K562 (cell line): ENCODE results near the gene NUP133. TPM values are rescaled to one million over a fixed set of nuclear protein-coding genes. Genes with fewer than 3 reads are reported as not detected.
A peak's percentile ranks its signal among the peaks of the same experiment; 100 is the strongest.

ENCODE experiments used
- ATAC-seq: fragments of 200-7000 bp; cut with Tn5 transposase; 3 replicates; pipeline ENCODE4 v1.9.1; 2020; ENCODE audit warnings: moderate library complexity
- BruUV-seq: library from RNA; stranded (reverse); fragments of 400-500 nt; replicated peaks from 2 replicates; lab custom pipeline; 2021; lab: Mats Ljungman, UMichigan
- CTCF ChIA-PET: fragments of 300-600 bp; formaldehyde crosslinking; extraction: SDS; loops from one replicate; lab custom pipeline; 2021; ENCODE audit warnings: low intra/inter-chr PET ratio; lab: Yijun Ruan, JAX
- POLR2A ChIA-PET: fragments of 300-600, 350-650 bp; sonication (Branson Sonifier 250); formaldehyde crosslinking; extraction: SDS; loops from one replicate; lab custom pipeline; 2021; ENCODE audit warnings: antibody characterized with exemption, inconsistent platforms; lab: Yijun Ruan, JAX
- DNase-seq, 4 experiments: peaks; one replicate each; pipeline versions ENCODE4 v3.0.0 to v3.0.0-alpha.2; 2011 to 2018; ENCODE audit warnings: low spot score in 3 of 4, mixed read lengths in 3 of 4; ENCODE audit errors: extremely low read depth in 1 of 4
- FAIRE-seq: peaks from 2 replicates; lab custom pipeline; 2011; peaks lifted over from hg19 to GRCh38; lab: Jason Lieb, UNC
- H2AFZ ChIP-seq: 2 replicates; pipeline ENCODE4 v1.6.0; 2011; ENCODE audit warnings: low read depth, low read length, control low read depth, inconsistent platforms
- H3K27ac ChIP-seq: fragments of 200-600 bp; 3 replicates; pipeline ENCODE4 v1.8.0; 2011; ENCODE audit warnings: low read depth, mild to moderate bottlenecking, control low read depth, inconsistent platforms, low read length, moderate library complexity, mixed read lengths; ENCODE audit errors: extremely low read depth
- H3K27me3 ChIP-seq, 2 experiments: fragments of 300-600 bp in 1 of 2; 2 replicates in 1 of 2; 3 replicates in 1 of 2; pipeline versions ENCODE4 v1.6.0 to v1.8.0; 2011; ENCODE audit warnings: inconsistent platforms in 2 of 2, low read length in 2 of 2, mild to moderate bottlenecking in 1 of 2, mixed read lengths in 1 of 2, moderate library complexity in 1 of 2; ENCODE audit not compliant: control insufficient read depth in 2 of 2, insufficient read depth in 2 of 2
- H3K36me3 ChIP-seq: fragments of 300-600 bp; 3 replicates; pipeline ENCODE4 v1.8.0; 2011; ENCODE audit warnings: mild to moderate bottlenecking, low read length, inconsistent platforms; ENCODE audit not compliant: control insufficient read depth, insufficient read depth
- H3K4me1 ChIP-seq, 2 experiments: fragments of 200-600 bp in 1 of 2; replicated peaks in 1 of 2; 2 replicates in 1 of 2; 3 replicates in 1 of 2; pipeline versions ENCODE4 v1.5.1 to v1.8.0; 2011; ENCODE audit warnings: inconsistent platforms in 2 of 2, low read length in 2 of 2, mild to moderate bottlenecking in 1 of 2, mixed read lengths in 1 of 2, moderate library complexity in 1 of 2; ENCODE audit not compliant: control insufficient read depth in 2 of 2, insufficient read depth in 2 of 2
- H3K4me2 ChIP-seq: 2 replicates; pipeline ENCODE4 v1.6.1; 2011; ENCODE audit warnings: low read length, control low read depth, inconsistent platforms, mixed read lengths; ENCODE audit not compliant: insufficient read depth
- H3K4me3 ChIP-seq: fragments of 200-600 bp; sonication (generic), shearing (Covaris generic); 2 replicates; pipeline ENCODE4 v1.5.1; 2016; ENCODE audit warnings: control low read depth, inconsistent platforms
- H3K79me2 ChIP-seq: fragments of 200-600 bp; 3 replicates; pipeline ENCODE4 v1.8.0; 2011; ENCODE audit warnings: low read length, inconsistent platforms; ENCODE audit not compliant: control insufficient read depth, insufficient read depth
- H3K9ac ChIP-seq, 2 experiments: 2 replicates each; pipeline versions ENCODE4 v1.6.0 to v1.6.1; 2011; ENCODE audit warnings: low read depth in 2 of 2, low read length in 2 of 2, control low read depth in 1 of 2, inconsistent platforms in 1 of 2, mild to moderate bottlenecking in 1 of 2, mixed read lengths in 1 of 2; ENCODE audit not compliant: insufficient read depth in 1 of 2
- H3K9me1 ChIP-seq: one replicate; pipeline ENCODE4 v1.6.0; 2011; ENCODE audit warnings: inconsistent platforms, mild to moderate bottlenecking, low read length, moderate library complexity; ENCODE audit not compliant: control insufficient read depth, insufficient read depth
- H3K9me3 ChIP-seq: replicated peaks from 2 replicates; pipeline ENCODE4 v1.5.1; 2011; ENCODE audit warnings: low read depth, low read length, inconsistent platforms; ENCODE audit not compliant: control insufficient read depth, insufficient read depth
- H4K20me1 ChIP-seq: replicated peaks from 2 replicates; pipeline ENCODE4 v1.6.1; 2011; ENCODE audit warnings: low read length, inconsistent platforms, mixed read lengths; ENCODE audit not compliant: control insufficient read depth, insufficient read depth
- HOXB6 ChIP-seq: fragments of 250-450 bp; sonication (Bioruptor Pico); IDR thresholded peaks from 2 replicates; pipeline ENCODE4 v1.5.1; 2022; ENCODE audit warnings: mild to moderate bottlenecking, borderline replicate concordance
- IFI16 ChIP-seq: fragments of 250-450 bp; sonication (Bioruptor Pico); IDR thresholded peaks from 2 replicates; pipeline ENCODE4 v2.1.2; 2022; ENCODE audit warnings: mild to moderate bottlenecking, inconsistent platforms
- MXD1 ChIP-seq: fragments of 250-450 bp; sonication (Bioruptor Pico); IDR thresholded peaks from 2 replicates; pipeline ENCODE4 v1.8.0; 2021; ENCODE audit warnings: borderline replicate concordance, mild to moderate bottlenecking, moderate library complexity; ENCODE audit not compliant: poor library complexity, severe bottlenecking
- MYC ChIP-seq, 2 experiments: fragments of 250-450 bp in 1 of 2; sonication (Bioruptor Pico) in 1 of 2; IDR thresholded peaks; 2 replicates each; pipeline versions ENCODE4 v1.5.1 to v1.6.1; 2012 to 2021; ENCODE audit warnings: low read depth in 2 of 2, borderline replicate concordance in 1 of 2, improper control_type of control experiment in 1 of 2, low read length in 1 of 2, mild to moderate bottlenecking in 1 of 2, moderate library complexity in 1 of 2
- POLR3G ChIP-seq: IDR thresholded peaks from 2 replicates; pipeline ENCODE4 v1.6.1; 2011; ENCODE audit not compliant: insufficient read length, insufficient replicate concordance; ENCODE audit errors: extremely low read depth
- SMARCA4 ChIP-seq: fragments of 450-650 bp; IDR thresholded peaks from 2 replicates; pipeline ENCODE4 v1.6.1; 2016
- TGIF2 ChIP-seq: sonication (generic); formaldehyde crosslinking; IDR thresholded peaks from 2 replicates; pipeline ENCODE4 v1.8.1; 2022; ENCODE audit warnings: mild to moderate bottlenecking, missing genetic modification reagents, moderate library complexity
- UBTF ChIP-seq, 2 experiments: IDR thresholded peaks; 2 replicates each; pipeline ENCODE4 v1.6.1; 2012; ENCODE audit warnings: improper control_type of control experiment in 2 of 2, low read depth in 2 of 2, low read length in 2 of 2, borderline replicate concordance in 1 of 2
- ZNF3 ChIP-seq: fragments of 250-450 bp; sonication (Bioruptor Pico); IDR thresholded peaks from 2 replicates; pipeline ENCODE4 v1.5.0; 2021; ENCODE audit warnings: mild to moderate bottlenecking, moderate library complexity
- ZNF57 ChIP-seq: fragments of 450-650 bp; formaldehyde crosslinking; IDR thresholded peaks from 2 replicates; pipeline ENCODE4 v1.4.0; 2020; ENCODE audit warnings: mild to moderate bottlenecking, moderate library complexity
- WGBS: fragments of 100-300 bp; shearing (Covaris generic); methylation state at CpG from one replicate; pipeline ENCODE4 v1.1.6; 2016; ENCODE audit warnings: low coverage, mixed read lengths; ENCODE audit not compliant: insufficient coverage; ENCODE audit errors: missing lambda C conversion rate; 5-methylcytosine and 5-hydroxymethylcytosine counted together
- in situ Hi-C: fragments of 300-500 bp; cut with MboI; formaldehyde crosslinking; loops from 4 replicates; pipeline ENCODE4 v1.15.0; 2018; ENCODE audit warnings: inconsistent platforms, mixed read lengths
- intact Hi-C: fragments of 100-400 bp; cut with micrococcal nuclease; formaldehyde crosslinking; loops from 2 replicates; pipeline ENCODE4 v1.14.2; 2022
- polyA plus RNA-seq, 8 experiments: library from polyadenylated mRNA; depleted of rRNA in 4 of 8; stranded (reverse) in 5 of 8; unstranded in 3 of 8; fragments of >200 nt; fragmentation: Nextera tagmentation in 2 of 8; fragmentation: Illumina TruSeq in 1 of 8; extraction: Ambion mirVana in 2 of 8; extraction: Trizol in 1 of 8; gene quantifications; 2 replicates each; pipeline versions ENCODE4 v1.2.1 to v1.2.3, GENCODE V29; 2011 to 2014; ENCODE audit warnings: inconsistent platforms in 1 of 8, missing spikeins in 1 of 8
- total RNA-seq, 7 experiments: library from RNA; depleted of rRNA in 6 of 7; stranded (reverse); fragments of >200 nt in 6 of 7; fragmentation: Illumina TruSeq in 2 of 7; extraction: Trizol in 2 of 7; gene quantifications; 2 replicates each; pipeline versions ENCODE4 v1.2.1 to v1.2.3, GENCODE V29; 2011 to 2021; ENCODE audit warnings: low replicate concordance in 1 of 7

The NUP133 gene
- total and polyA plus RNA-seq, 9 of the 15 experiments (the other 6 are each of a cell fraction or from before 2014, with no cell fraction given) = 21.7 to 85.1 (median 61.3) TPM

- TF ChIP-seq MXD1 (CRISPR knock-in tag) (no peak), IFI16 (CRISPR knock-in tag) (no peak), HOXB6 (no peak), ZNF57 (CRISPR knock-in tag) (no peak)
Measured at GRCh38 chr1:229507951-229508822, at the start of gene NUP133 (continued).

DNA sequence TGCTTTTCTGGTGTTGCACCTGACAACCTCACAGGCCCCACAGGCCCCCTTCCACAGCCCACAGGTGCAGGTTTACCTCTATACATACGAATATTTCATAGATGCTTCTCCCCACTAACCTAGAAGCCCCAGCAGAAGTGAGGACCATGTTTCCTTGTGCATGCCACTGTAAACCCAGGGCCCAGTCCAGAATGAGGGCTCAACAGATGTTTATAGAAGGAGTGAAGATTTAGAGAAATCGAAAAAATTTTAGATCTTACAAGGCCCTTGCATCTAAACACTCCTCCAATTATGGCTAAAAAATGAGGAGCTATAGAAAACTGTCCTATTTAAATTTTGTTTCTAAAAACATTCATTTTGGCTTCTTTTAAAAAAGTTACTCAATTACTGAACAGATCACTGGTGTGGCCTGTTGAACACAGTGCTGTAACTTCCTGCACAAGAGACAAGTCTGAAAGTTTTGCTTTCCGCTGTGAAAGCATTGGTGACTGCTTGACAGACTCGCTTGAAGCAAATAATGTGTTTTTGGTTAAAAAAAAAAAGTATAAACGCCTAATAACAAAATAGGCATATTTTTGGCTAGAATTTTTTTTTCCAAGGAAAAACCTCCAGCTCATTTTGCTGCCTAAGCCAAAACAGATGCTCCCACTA lies 49.2 kb upstream of the NUP133 start:
- FAIRE-seq (peak; percentile 62), DNase-seq (peak in 1 of 4 experiments; percentile 46), ATAC-seq (no peak)
- Histone ChIP-seq H3K36me3 (peaks cover 12% of the 10 kb centered on the region; the same call in 2 of the 3 replicates), H2AFZ (peak overlapping the region; percentile 76), H3K4me1 (peaks cover 33 to 49% of the 10 kb centered on the region in 2 experiments; a peak in 4 of 5 replicates), H3K4me3 (peak overlapping the region; percentile 79), H3K27ac (peak overlapping the region; percentile 77), H3K27me3 (no peaks in the 10 kb centered on the region), H4K20me1 (peaks cover 21% of the 10 kb centered on the region), H3K4me2 (peak overlapping the region; percentile 94), H3K9me3 (no peaks in the 10 kb centered on the region), H3K79me2 (peaks cover 60% of the 10 kb centered on the region), H3K9me1 (peaks cover 7% of the 10 kb centered on the region), H3K9ac (peak overlapping the region; percentile 78 to 92; a peak in 3 of 4 replicates)
- BruUV-seq = TSS peak; percentile 50
- WGBS = 13% methylated on average over 5 of the region's 5 CpGs
- no peak for TF ChIP-seq ZNF3 (CRISPR knock-in tag)
- TF ChIP-seq POLR3G = no peak
- 0 out of 2 replicates have a peak, but pooled peaks have one; percentile 17 for TF ChIP-seq SMARCA4
- no peak for TF ChIP-seq MYC (IDR thresholded peaks at IDR 0.05; ENCODE audit: low read depth, low read length)
- no peak for TF ChIP-seq MYC (CRISPR knock-in tag; IDR thresholded peaks at IDR 0.05; ENCODE audit: borderline replicate concordance, low read depth)
- TF ChIP-seq UBTF (IDR thresholded peaks at IDR 0.05; ENCODE audit: borderline replicate concordance in 1 of 2, low read depth in 2 of 2, low read length in 2 of 2) = 0 out of 4 replicates have a peak, but pooled peaks of 1 of the 2 experiments have one; percentile 11
- 0 out of 2 replicates have a peak, but pooled peaks have one; percentile 58 for TF ChIP-seq TGIF2 (CRISPR knock-in tag)
- in situ Hi-C loops = no loop called here
- ChIA-PET POLR2A (interaction anchor here (0.5 to 0.8 kb wide), 3 partner anchors 29 to 266 kb away, joined by 3 read pairs; partner anchors contain the start of gene NUP133), CTCF (interaction anchor here (1.0 kb wide), 2 partner anchors 68 to 753 kb away, joined by 3 read pairs; no protein-coding TSS in a partner anchor)
- intact Hi-C loops = loop anchor here (5.0 to 10.0 kb wide), 2 partner anchors 285 to 597 kb away; partner anchors contain the start of gene RAB4A
